Stimulated activated CD4-positive, alpha-beta T cell treated with anti-CD3 and anti-CD28 coated beads, TNF-alpha, amount 100 ng/mL, for 48 hours (primary cell): ENCODE results near the gene PRSS21.
A peak's percentile ranks its signal among the peaks of the same experiment; 100 is the strongest.

Experiments used
- DNase-seq, 3 donors: peaks; one replicate each; pipeline ENCODE4 v3.0.0-alpha.2; 2020; ENCODE audit warnings: low read depth in 3 of 3

Gene PRSS21

GRCh38 chr16:2779978-2780898 lies 36.8 kb upstream of the PRSS21 start:
- DNase-seq, result no peak

- DNase-seq, result no peak
Observed at GRCh38 chr16:2782583-2783351, 34.3 kb upstream of the PRSS21 start.

- no peak for DNase-seq
Observed at GRCh38 chr16:2783581-2784357, 33.3 kb upstream of the PRSS21 start.

- no peak for DNase-seq
Observed at GRCh38 chr16:2784358-2785100, 32.5 kb upstream of the PRSS21 start.

GRCh38 chr16:2785101-2785991 lies 31.7 kb upstream of the PRSS21 start:
- DNase-seq, result peak in 1 of 3 donors; percentile 26

GRCh38 chr16:2786061-2786825 lies 30.8 kb upstream of the PRSS21 start:
- no peak for DNase-seq

- DNase-seq, result no peak
Observed at GRCh38 chr16:2786826-2787151, 30.2 kb upstream of the PRSS21 start.

GRCh38 chr16:2787406-2787805 lies 29.6 kb upstream of the PRSS21 start, which contains the start of gene PRSS33:
TSS of gene PRSS33 (minus strand) at chr16:2787560. CDS start at chr16:2786547, 1,013 bp downstream.
- DNase-seq, result no peak

- DNase-seq, result no peak
Observed at GRCh38 chr16:2787961-2788360, 29.1 kb upstream of the PRSS21 start.

GRCh38 chr16:2790631-2791030 lies 26.4 kb upstream of the PRSS21 start:
- no peak for DNase-seq

- no peak for DNase-seq
Observed at GRCh38 chr16:2791174-2791573, 25.9 kb upstream of the PRSS21 start.

GRCh38 chr16:2792940-2793339 lies 24.1 kb upstream of the PRSS21 start:
- no peak for DNase-seq

- DNase-seq, result no peak
Observed at GRCh38 chr16:2795395-2796143, 21.5 kb upstream of the PRSS21 start.

GRCh38 chr16:2798723-2799204 lies 18.3 kb upstream of the PRSS21 start:
- DNase-seq, result no peak

GRCh38 chr16:2799205-2799858 lies 17.7 kb upstream of the PRSS21 start:
- no peak for DNase-seq

GRCh38 chr16:2799859-2800226 lies 17.2 kb upstream of the PRSS21 start:
- DNase-seq, result no peak

- DNase-seq, result no peak
Observed at GRCh38 chr16:2803545-2804195, 13.4 kb upstream of the PRSS21 start.

- no peak for DNase-seq
Observed at GRCh38 chr16:2804728-2805127, 12.3 kb upstream of the PRSS21 start.
